GM12878 (cell line): ENCODE results near the gene GALNT9. TPM values are rescaled to one million over a fixed set of nuclear protein-coding genes. Genes with fewer than 3 reads are reported as not detected.

Source experiments
- ATAC-seq: fragments of 200-7000 bp; cut with Tn5 transposase; 3 replicates; pipeline ENCODE4 v1.9.1; 2020; ENCODE audit warnings: mild to moderate bottlenecking, moderate library complexity
- BruUV-seq: library from RNA; stranded (reverse); fragments of 400-500 nt; replicated peaks from 2 replicates; lab custom pipeline; 2021; lab: Mats Ljungman, UMichigan
- CTCF ChIA-PET: fragments of 300-600 bp; sonication (Branson Sonifier 250); formaldehyde crosslinking; extraction: SDS; loops from one replicate; lab custom pipeline; 2021; ENCODE audit warnings: inconsistent platforms; lab: Yijun Ruan, JAX
- POLR2A ChIA-PET: fragments of 350-600 bp; formaldehyde crosslinking; extraction: SDS; loops from one replicate; lab custom pipeline; 2021; ENCODE audit warnings: inconsistent platforms; lab: Charles Lee
- RAD21 ChIA-PET: fragments of 300-600 bp; sonication (Branson Sonifier 250); formaldehyde crosslinking; loops from one replicate; lab custom pipeline; 2023; ENCODE audit warnings: antibody characterized with exemption; ENCODE audit not compliant: unreplicated experiment; lab: Charles Lee
- SMC1A ChIA-PET: fragments of 300-600 bp; sonication (Branson Sonifier 250); formaldehyde crosslinking; loops from one replicate; lab custom pipeline; 2023; ENCODE audit not compliant: unreplicated experiment, uncharacterized antibody; lab: Charles Lee
- DNase-seq: peaks from one replicate; pipeline ENCODE4 v3.0.0-alpha.2; 2011; ENCODE audit warnings: low read depth, low spot score
- FAIRE-seq: peaks from 3 replicates; lab custom pipeline; 2011; peaks lifted over from hg19 to GRCh38; lab: Jason Lieb, UNC
- H2AFZ ChIP-seq: 2 replicates; pipeline ENCODE4 v1.6.0; 2011; ENCODE audit warnings: low read depth, low read length, control low read depth; ENCODE audit not compliant: control insufficient read depth
- H3K27ac ChIP-seq: 2 replicates; pipeline ENCODE4 v1.5.1; 2011; ENCODE audit warnings: control low read depth; ENCODE audit not compliant: control insufficient read depth, insufficient read depth
- H3K27me3 ChIP-seq, 2 experiments: replicated peaks in 1 of 2; 2 replicates each; pipeline versions ENCODE4 v1.6.0 to v1.6.1; 2011; ENCODE audit warnings: low read length in 1 of 2; ENCODE audit not compliant: control insufficient read depth in 2 of 2, insufficient read depth in 2 of 2
- H3K36me3 ChIP-seq, 2 experiments: 2 replicates each; pipeline ENCODE4 v1.5.1; 2011; ENCODE audit warnings: low read length in 1 of 2; ENCODE audit not compliant: control insufficient read depth in 2 of 2, insufficient read depth in 2 of 2
- H3K4me1 ChIP-seq: 2 replicates; pipeline ENCODE4 v1.6.1; 2011; ENCODE audit warnings: mild to moderate bottlenecking, low read length, moderate library complexity, mixed read lengths; ENCODE audit not compliant: control insufficient read depth, insufficient read depth
- H3K4me2 ChIP-seq: 2 replicates; pipeline ENCODE4 v1.6.0; 2011; ENCODE audit warnings: control low read depth; ENCODE audit not compliant: control insufficient read depth, insufficient read depth
- H3K4me3 ChIP-seq: fragments of 200-600 bp; sonication (generic); 2 replicates; pipeline ENCODE4 v1.5.1; 2016
- H3K79me2 ChIP-seq: 2 replicates; pipeline ENCODE4 v1.6.0; 2011; ENCODE audit warnings: low read length; ENCODE audit not compliant: control insufficient read depth, insufficient read depth
- H3K9ac ChIP-seq: 2 replicates; pipeline ENCODE4 v1.8.0; 2011; ENCODE audit warnings: low read length, control low read depth, mixed read lengths; ENCODE audit not compliant: control insufficient read depth, insufficient read depth
- H3K9me3 ChIP-seq: replicated peaks from 3 replicates; pipeline ENCODE4 v1.5.1; 2011; ENCODE audit warnings: mild to moderate bottlenecking, low read length; ENCODE audit not compliant: control insufficient read depth, insufficient read depth
- H4K20me1 ChIP-seq: 2 replicates; pipeline ENCODE4 v1.6.0; 2011; ENCODE audit not compliant: control insufficient read depth, insufficient read depth
- E2F8 ChIP-seq: fragments of 450-650 bp; IDR thresholded peaks from 2 replicates; pipeline ENCODE4 v1.6.1; 2018; ENCODE audit warnings: mild to moderate bottlenecking, low read depth, moderate library complexity; ENCODE audit not compliant: partially characterized antibody
- KLF5 ChIP-seq: fragments of 450-650 bp; IDR thresholded peaks from 2 replicates; pipeline ENCODE4 v1.6.1; 2014; ENCODE audit warnings: mild to moderate bottlenecking; ENCODE audit not compliant: partially characterized antibody
- MTA2 ChIP-seq: fragments of 450-650 bp; IDR thresholded peaks from 2 replicates; pipeline ENCODE4 v1.6.1; 2016; ENCODE audit warnings: low read depth, mild to moderate bottlenecking, moderate library complexity
- POLR2A ChIP-seq: IDR thresholded peaks from 2 replicates; pipeline ENCODE4 v1.6.1; 2011; ENCODE audit warnings: low read depth, mild to moderate bottlenecking, low read length
- RAD21 ChIP-seq: IDR thresholded peaks from 2 replicates; pipeline ENCODE4 v1.6.1; 2011; ENCODE audit warnings: mild to moderate bottlenecking, low read depth, low read length, moderate library complexity; ENCODE audit not compliant: insufficient read depth
- RELA ChIP-seq: fragments of 450-650 bp; IDR thresholded peaks from 2 replicates; pipeline ENCODE4 v1.8.0; 2014; ENCODE audit warnings: borderline replicate concordance; ENCODE audit not compliant: partially characterized antibody
- SREBF2 ChIP-seq: IDR thresholded peaks from 2 replicates; pipeline ENCODE4 v1.6.1; 2012; ENCODE audit warnings: mild to moderate bottlenecking, low read length
- STAT1 ChIP-seq: fragments of 450-650 bp; conservative IDR thresholded peaks from 2 replicates; pipeline ENCODE4 v1.6.1; 2014; ENCODE audit warnings: antibody characterized with exemption, mild to moderate bottlenecking
- SUZ12 ChIP-seq: fragments of 200-600 bp; sonication (generic); IDR thresholded peaks from one replicate; pipeline ENCODE4 v1.6.1; 2018; ENCODE audit warnings: antibody characterized with exemption, mild to moderate bottlenecking; ENCODE audit not compliant: unreplicated experiment
- YBX1 ChIP-seq: fragments of 450-650 bp; IDR thresholded peaks from 2 replicates; pipeline ENCODE4 v1.6.1; 2016; ENCODE audit warnings: antibody characterized with exemption
- ZBED1 ChIP-seq: IDR thresholded peaks from 2 replicates; pipeline ENCODE4 v1.6.1; 2016; ENCODE audit warnings: borderline replicate concordance
- WGBS: methylation state at CpG from one replicate; pipeline ENCODE4 v1.1.6; 2016; ENCODE audit warnings: low lambda C conversion rate; ENCODE audit not compliant: insufficient replicate concordance, insufficient coverage; ENCODE audit errors: missing lambda C conversion rate; 5-methylcytosine and 5-hydroxymethylcytosine counted together
- in situ Hi-C: fragments of 300-500 bp; cut with MboI; formaldehyde crosslinking; loops from 9 replicates; pipeline ENCODE4 v1.14.3; 2018; ENCODE audit warnings: mixed read lengths
- intact Hi-C: fragments of 100-400 bp; cut with micrococcal nuclease; formaldehyde crosslinking; loops from one replicate; pipeline ENCODE4 v1.14.2; 2022; ENCODE audit not compliant: unreplicated experiment
- polyA plus RNA-seq, 11 experiments: library from polyadenylated mRNA; depleted of rRNA in 4 of 11; unstranded in 6 of 11; stranded (reverse) in 5 of 11; fragments of >200 nt; fragmentation: Nextera tagmentation in 4 of 11; fragmentation: Illumina TruSeq in 1 of 11; extraction: Ambion mirVana in 4 of 11; extraction: Trizol in 1 of 11; gene quantifications; 1 replicate in 1 of 11; 2 replicates in 10 of 11; pipeline versions ENCODE4 v1.2.1 to v1.2.3, GENCODE V29; 2011 to 2016; ENCODE audit warnings: inconsistent platforms in 2 of 11, missing spikeins in 2 of 11, low read depth in 1 of 11
- total RNA-seq, 4 experiments: library from RNA; depleted of rRNA in 3 of 4; stranded (reverse); fragments of >200 nt in 3 of 4; fragmentation: Illumina TruSeq in 1 of 4; extraction: Trizol in 1 of 4; gene quantifications; 2 replicates each; pipeline versions ENCODE4 v1.2.1 to v1.2.3, GENCODE V29; 2013 to 2021
- TF ChIP-seq, protein P1 (sequence below): IDR thresholded peaks from 2 replicates; pipeline ENCODE4 v1.6.1; 2012; ENCODE audit warnings: improper control_type of control experiment, low read depth, low read length; ENCODE audit not compliant: insufficient replicate concordance

The GALNT9 gene
- total and polyA plus RNA-seq, 10 of the 15 experiments (the other 5 are each of a cell fraction or from before 2014, with no cell fraction given) = 0.04 TPM; not detected in 9

GRCh38 chr12:132316497-132317232 is 12.7 kb downstream of the GALNT9 start:
- RAD21 ChIA-PET = no interaction called here
- POLR2A ChIA-PET = no interaction called here
- CTCF ChIA-PET = no interaction called here

More at GRCh38 chr12:132316497-132317232, 12.7 kb downstream of the GALNT9 start:
- Histone ChIP-seq H3K36me3 (no peaks in the 10 kb centered on the region), H3K27ac (no peak overlapping the region), H3K9me3 (no peaks in the 10 kb centered on the region; the same call in 2 of the 3 replicates), H3K4me3 (no peak overlapping the region), H3K4me2 (no peak overlapping the region), H4K20me1 (no peaks in the 10 kb centered on the region), H3K4me1 (no peaks in the 10 kb centered on the region), H2AFZ (no peak overlapping the region), H3K79me2 (no peaks in the 10 kb centered on the region), H3K27me3 (no peaks in the 10 kb centered on the region), H3K9ac (no peak overlapping the region)
- BruUV-seq = no TSS peak
- ATAC-seq (no peak), FAIRE-seq (no peak), DNase-seq (no peak)
- intact Hi-C loops = no loop called here
- TF ChIP-seq SREBF2 (no peak), POLR2A (no peak), KLF5 (no peak), RAD21 (no peak), STAT1 (no peak), ZBED1 (no peak), SUZ12 (no peak), MTA2 (no peak), RELA (no peak), E2F8 (no peak), YBX1 (no peak)
- TF ChIP-seq, protein P1, sequence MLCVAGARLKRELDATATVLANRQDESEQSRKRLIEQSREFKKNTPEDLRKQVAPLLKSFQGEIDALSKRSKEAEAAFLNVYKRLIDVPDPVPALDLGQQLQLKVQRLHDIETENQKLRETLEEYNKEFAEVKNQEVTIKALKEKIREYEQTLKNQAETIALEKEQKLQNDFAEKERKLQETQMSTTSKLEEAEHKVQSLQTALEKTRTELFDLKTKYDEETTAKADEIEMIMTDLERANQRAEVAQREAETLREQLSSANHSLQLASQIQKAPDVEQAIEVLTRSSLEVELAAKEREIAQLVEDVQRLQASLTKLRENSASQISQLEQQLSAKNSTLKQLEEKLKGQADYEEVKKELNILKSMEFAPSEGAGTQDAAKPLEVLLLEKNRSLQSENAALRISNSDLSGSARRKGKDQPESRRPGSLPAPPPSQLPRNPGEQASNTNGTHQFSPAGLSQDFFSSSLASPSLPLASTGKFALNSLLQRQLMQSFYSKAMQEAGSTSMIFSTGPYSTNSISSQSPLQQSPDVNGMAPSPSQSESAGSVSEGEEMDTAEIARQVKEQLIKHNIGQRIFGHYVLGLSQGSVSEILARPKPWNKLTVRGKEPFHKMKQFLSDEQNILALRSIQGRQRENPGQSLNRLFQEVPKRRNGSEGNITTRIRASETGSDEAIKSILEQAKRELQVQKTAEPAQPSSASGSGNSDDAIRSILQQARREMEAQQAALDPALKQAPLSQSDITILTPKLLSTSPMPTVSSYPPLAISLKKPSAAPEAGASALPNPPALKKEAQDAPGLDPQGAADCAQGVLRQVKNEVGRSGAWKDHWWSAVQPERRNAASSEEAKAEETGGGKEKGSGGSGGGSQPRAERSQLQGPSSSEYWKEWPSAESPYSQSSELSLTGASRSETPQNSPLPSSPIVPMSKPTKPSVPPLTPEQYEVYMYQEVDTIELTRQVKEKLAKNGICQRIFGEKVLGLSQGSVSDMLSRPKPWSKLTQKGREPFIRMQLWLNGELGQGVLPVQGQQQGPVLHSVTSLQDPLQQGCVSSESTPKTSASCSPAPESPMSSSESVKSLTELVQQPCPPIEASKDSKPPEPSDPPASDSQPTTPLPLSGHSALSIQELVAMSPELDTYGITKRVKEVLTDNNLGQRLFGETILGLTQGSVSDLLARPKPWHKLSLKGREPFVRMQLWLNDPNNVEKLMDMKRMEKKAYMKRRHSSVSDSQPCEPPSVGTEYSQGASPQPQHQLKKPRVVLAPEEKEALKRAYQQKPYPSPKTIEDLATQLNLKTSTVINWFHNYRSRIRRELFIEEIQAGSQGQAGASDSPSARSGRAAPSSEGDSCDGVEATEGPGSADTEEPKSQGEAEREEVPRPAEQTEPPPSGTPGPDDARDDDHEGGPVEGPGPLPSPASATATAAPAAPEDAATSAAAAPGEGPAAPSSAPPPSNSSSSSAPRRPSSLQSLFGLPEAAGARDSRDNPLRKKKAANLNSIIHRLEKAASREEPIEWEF = no peak
- WGBS = 42% methylated on average over 17 of the region's 17 CpGs
- SMC1A ChIA-PET = no interaction called here
- in situ Hi-C loops = no loop called here
